ENCODE measurements around the gene DACH1.

GRCh38 chr13:71626421-71627117, 240.4 kb downstream of the DACH1 start:
- TF ChIP-seq POLR2AphosphoS5 (IDR thresholded peaks at IDR 0.05; ENCODE audit: borderline replicate concordance, low read depth, low read length) (no peak), EZH2 (IDR thresholded peaks at IDR 0.05) (no peak), FOXP2 (optimal IDR thresholded peaks at IDR 0.05; ENCODE audit: control extremely low read depth, extremely low read length, insufficient read depth) (no peak)
